ENCODE measurements around the gene PIP4K2A. TPM values are rescaled to one million over a fixed set of nuclear protein-coding genes. Genes with fewer than 3 reads are reported as not detected.
"Not testable (repeated sequence)": the region's sequence is repeated elsewhere in the genome, so short reads cannot be mapped to it uniquely, and the experiment has no call there.

Gene PIP4K2A
- total and polyA plus RNA-seq, 9 donors = 4.3 to 85.6 (median 18.4) TPM

- intact Hi-C loops (cut with DNase I) = no loop called here
- TF ChIP-seq CTCF (IDR thresholded peaks at IDR 0.05) (no peak), POLR2A (IDR thresholded peaks at IDR 0.05) (no peak), EP300 (IDR thresholded peaks at IDR 0.05) (no peak)
Measured at GRCh38 chr10:22531008-22531407, 183.4 kb downstream of the PIP4K2A start.

GRCh38 chr10:22527520-22527919, 186.9 kb downstream of the PIP4K2A start:
- H3K4me1 ChIP-seq (ENCODE audit: insufficient read depth) = no peaks in the 10 kb centered on the region
- intact Hi-C loops (cut with DNase I) = no loop called here
- H3K4me3 ChIP-seq = no peak overlapping the region
- no peak for DNase-seq
- WGBS, 3 donors = 67 to 87% (median 85%) methylated on average over 2 of the region's 2 CpGs
- no peak overlapping the region for H3K27ac ChIP-seq
- no peaks in the 10 kb centered on the region for H3K9me3 ChIP-seq
- H3K27me3 ChIP-seq = no peaks in the 10 kb centered on the region
- H3K36me3 ChIP-seq = no peaks in the 10 kb centered on the region
- no peak for TF ChIP-seq CTCF (IDR thresholded peaks at IDR 0.05)
- no peak for TF ChIP-seq EP300 (IDR thresholded peaks at IDR 0.05)
- no peak for TF ChIP-seq POLR2A (IDR thresholded peaks at IDR 0.05)

More at GRCh38 chr10:22531008-22531407, 183.4 kb downstream of the PIP4K2A start:
- Histone ChIP-seq H3K27ac (no peak overlapping the region), H3K27me3 (no peaks in the 10 kb centered on the region), H3K36me3 (no peaks in the 10 kb centered on the region), H3K9me3 (no peaks in the 10 kb centered on the region), H3K4me3 (no peak overlapping the region), H3K4me1 (ENCODE audit: insufficient read depth) (no peaks in the 10 kb centered on the region)
- DNase-seq = no peak
- 69 to 80% (median 74%) methylated on average over 3 of the region's 3 CpGs for WGBS, 3 donors

- DNase-seq; H3K9me3 ChIP-seq; H3K27me3 ChIP-seq; intact Hi-C loops (cut with DNase I); H3K4me1 ChIP-seq (ENCODE audit: insufficient read depth); H3K27ac ChIP-seq; H3K36me3 ChIP-seq; H3K4me3 ChIP-seq: not testable (repeated sequence)
Measured at GRCh38 chr10:22524333-22524732, 190.0 kb downstream of the PIP4K2A start.

- H3K36me3 ChIP-seq; H3K27ac ChIP-seq; H3K9me3 ChIP-seq; intact Hi-C loops (cut with DNase I); H3K27me3 ChIP-seq; H3K4me1 ChIP-seq (ENCODE audit: insufficient read depth); DNase-seq; H3K4me3 ChIP-seq: not testable (repeated sequence)
Measured at GRCh38 chr10:22520645-22521044, 193.7 kb downstream of the PIP4K2A start.

GRCh38 chr10:22518167-22518724, 196.1 kb downstream of the PIP4K2A start:
- intact Hi-C loops (cut with DNase I) = no loop called here
- Histone ChIP-seq H3K27ac (no peak overlapping the region), H3K4me3 (no peak overlapping the region), H3K27me3 (no peaks in the 10 kb centered on the region), H3K4me1 (ENCODE audit: insufficient read depth) (no peaks in the 10 kb centered on the region), H3K36me3 (no peaks in the 10 kb centered on the region), H3K9me3 (no peaks in the 10 kb centered on the region)
- no peak for TF ChIP-seq CTCF (IDR thresholded peaks at IDR 0.05)
- no peak for TF ChIP-seq EP300 (IDR thresholded peaks at IDR 0.05)
- TF ChIP-seq POLR2A (IDR thresholded peaks at IDR 0.05) = no peak
- no peak for DNase-seq
- WGBS, 3 donors = 53 to 71% (median 59%) methylated on average over 3 of the region's 3 CpGs

- no peaks in the 10 kb centered on the region for H3K27me3 ChIP-seq
- H3K9me3 ChIP-seq = no peaks in the 10 kb centered on the region
- TF ChIP-seq POLR2A (IDR thresholded peaks at IDR 0.05) = no peak
- no peak for TF ChIP-seq CTCF (IDR thresholded peaks at IDR 0.05)
- TF ChIP-seq EP300 (IDR thresholded peaks at IDR 0.05) = no peak
- no peak overlapping the region for H3K4me3 ChIP-seq
- no peaks in the 10 kb centered on the region for H3K36me3 ChIP-seq
- intact Hi-C loops (cut with DNase I) = no loop called here
- no peaks in the 10 kb centered on the region for H3K4me1 ChIP-seq (ENCODE audit: insufficient read depth)
- DNase-seq = no peak
- no peak overlapping the region for H3K27ac ChIP-seq
- WGBS, 3 donors = 44 to 56% (median 49%) methylated on average over 3 of the region's 3 CpGs
Measured at GRCh38 chr10:22515009-22515408, 199.4 kb downstream of the PIP4K2A start.

- DNase-seq; H3K36me3 ChIP-seq; H3K9me3 ChIP-seq; H3K27me3 ChIP-seq; H3K4me1 ChIP-seq (ENCODE audit: insufficient read depth); H3K27ac ChIP-seq; H3K4me3 ChIP-seq; intact Hi-C loops (cut with DNase I): not testable (repeated sequence)
- 90 to 94% (median 92%) methylated on average over 3 of the region's 3 CpGs for WGBS, 3 donors
Measured at GRCh38 chr10:22514414-22514758, 200.0 kb downstream of the PIP4K2A start.
